Measurements from ENCODE around the gene TPRG1L. TPM values are rescaled to one million over a fixed set of nuclear protein-coding genes. Genes with fewer than 3 reads are reported as not detected.

Gene TPRG1L
- total and polyA plus RNA-seq, 2 experiments from 2014 or later = 6.2 to 20.3 TPM

DNA sequence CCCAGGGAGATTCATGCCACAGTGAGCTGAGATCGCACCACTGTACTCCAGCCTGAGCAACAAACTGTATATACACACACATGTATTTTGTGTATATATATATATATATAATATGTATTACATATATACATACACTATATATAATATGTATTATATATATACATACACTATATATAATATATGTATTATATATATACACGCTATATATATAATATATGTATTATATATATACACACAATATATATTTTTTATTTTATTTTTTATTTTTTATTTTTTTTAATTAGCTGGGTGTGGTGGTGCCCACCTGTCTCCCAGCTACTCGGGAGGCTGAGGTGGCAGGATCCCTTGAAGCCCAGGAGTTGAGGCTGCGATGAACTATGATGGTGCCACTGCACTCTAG, 36.8 kb downstream of the TPRG1L start (continued):
- TF ChIP-seq, protein P1, sequence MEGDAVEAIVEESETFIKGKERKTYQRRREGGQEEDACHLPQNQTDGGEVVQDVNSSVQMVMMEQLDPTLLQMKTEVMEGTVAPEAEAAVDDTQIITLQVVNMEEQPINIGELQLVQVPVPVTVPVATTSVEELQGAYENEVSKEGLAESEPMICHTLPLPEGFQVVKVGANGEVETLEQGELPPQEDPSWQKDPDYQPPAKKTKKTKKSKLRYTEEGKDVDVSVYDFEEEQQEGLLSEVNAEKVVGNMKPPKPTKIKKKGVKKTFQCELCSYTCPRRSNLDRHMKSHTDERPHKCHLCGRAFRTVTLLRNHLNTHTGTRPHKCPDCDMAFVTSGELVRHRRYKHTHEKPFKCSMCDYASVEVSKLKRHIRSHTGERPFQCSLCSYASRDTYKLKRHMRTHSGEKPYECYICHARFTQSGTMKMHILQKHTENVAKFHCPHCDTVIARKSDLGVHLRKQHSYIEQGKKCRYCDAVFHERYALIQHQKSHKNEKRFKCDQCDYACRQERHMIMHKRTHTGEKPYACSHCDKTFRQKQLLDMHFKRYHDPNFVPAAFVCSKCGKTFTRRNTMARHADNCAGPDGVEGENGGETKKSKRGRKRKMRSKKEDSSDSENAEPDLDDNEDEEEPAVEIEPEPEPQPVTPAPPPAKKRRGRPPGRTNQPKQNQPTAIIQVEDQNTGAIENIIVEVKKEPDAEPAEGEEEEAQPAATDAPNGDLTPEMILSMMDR (conservative IDR thresholded peaks at IDR 0.05; ENCODE audit: low read depth in 2 of 2) = no peak
- TF ChIP-seq ZNF114 (CRISPR knock-in tag; IDR thresholded peaks at IDR 0.05) (no peak), POLR2AphosphoS5 (IDR thresholded peaks at IDR 0.05; ENCODE audit: low read depth) (no peak), ZNF331 (CRISPR knock-in tag; IDR thresholded peaks at IDR 0.05; ENCODE audit: low read depth) (no peak), EZH2 (IDR thresholded peaks at IDR 0.05; ENCODE audit: low read depth, unreplicated experiment) (no peak), JUNB (IDR thresholded peaks at IDR 0.05; ENCODE audit: unreplicated experiment) (no peak), REST (IDR thresholded peaks at IDR 0.05; ENCODE audit: unreplicated experiment) (no peak)

DNA sequence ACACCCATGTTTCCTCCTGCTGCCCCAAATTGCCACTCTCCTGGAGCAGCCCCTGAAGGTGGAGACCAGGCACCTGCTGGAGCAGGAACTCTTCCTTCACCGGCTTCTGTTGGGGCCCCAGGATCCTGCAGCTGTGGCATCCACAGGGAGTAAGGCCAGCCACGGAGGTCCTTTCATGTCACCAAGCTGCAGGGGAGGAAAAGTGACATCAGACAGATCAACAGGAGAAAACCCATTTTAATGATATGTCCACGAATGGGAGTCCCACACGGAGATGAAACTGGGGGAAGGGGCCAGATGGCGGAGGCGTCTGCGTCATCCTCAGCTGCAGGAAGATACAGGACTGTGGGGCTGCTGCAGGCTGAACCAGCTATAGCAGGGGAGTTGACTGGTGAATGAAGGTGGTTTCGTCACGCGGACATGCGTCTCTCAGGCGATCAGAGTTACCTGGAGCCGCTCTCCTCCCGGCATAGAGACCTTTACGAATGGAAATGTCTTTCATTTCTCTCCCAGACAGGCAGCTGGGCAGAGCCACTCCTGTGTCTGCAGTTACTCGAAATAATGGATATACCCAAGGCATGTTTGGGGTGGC, 37.4 kb downstream of the TPRG1L start:
- DNase-seq (ENCODE audit: low spot score) (no peak), ATAC-seq (no peak)
- no peak overlapping the region for H3K4me3 ChIP-seq
- Mint-ChIP-seq H3K4me3 (no peak overlapping the region), H3K36me3 (ENCODE audit: low read depth) (no peaks in the 10 kb centered on the region), H3K9me3 (no peaks in the 10 kb centered on the region; the same call in 2 of the 3 replicates), H3K27me3 (ENCODE audit: insufficient read depth, low read depth, poor library complexity) (peaks cover 20% of the 10 kb centered on the region), H3K27ac (no peak overlapping the region), H3K4me1 (peaks cover 15% of the 10 kb centered on the region)
- H3K9me2 ChIP-seq (ENCODE audit: insufficient read depth) = no peaks in the 10 kb centered on the region
- 0 out of 2 replicates have a peak, but pooled peaks cover 3% of the 10 kb centered on the region for H3F3A ChIP-seq (replicated peaks; ENCODE audit: low read depth)
- H2AFZ ChIP-seq = no peak overlapping the region
- no peaks in the 10 kb centered on the region for H4K20me1 ChIP-seq (replicated peaks; ENCODE audit: insufficient read depth)
- H3K4me2 ChIP-seq = no peak overlapping the region
- no peaks in the 10 kb centered on the region for H3K79me2 ChIP-seq (replicated peaks; ENCODE audit: insufficient read depth)
- H3K27me3 ChIP-seq (ENCODE audit: insufficient read depth) = peaks cover 10% of the 10 kb centered on the region; the same call in 1 of the 2 replicates
- no peak overlapping the region for H3K27ac ChIP-seq (ENCODE audit: low read depth)
- no peaks in the 10 kb centered on the region for H3K36me3 ChIP-seq (ENCODE audit: insufficient read depth)
- H3K4me1 ChIP-seq (ENCODE audit: insufficient read depth) = no peaks in the 10 kb centered on the region
- no peak for TF ChIP-seq ZNF114 (CRISPR knock-in tag; IDR thresholded peaks at IDR 0.05)
- TF ChIP-seq EZH2 (IDR thresholded peaks at IDR 0.05; ENCODE audit: low read depth, unreplicated experiment) = no peak
- TF ChIP-seq REST (IDR thresholded peaks at IDR 0.05; ENCODE audit: unreplicated experiment) = no peak
- TF ChIP-seq ETS1 (IDR thresholded peaks at IDR 0.05) = no peak
